GM19035 (cell line): Measurements from ENCODE around the gene IL17RE.

Experiments used
- ATAC-seq: cut with Tn5 transposase; IDR thresholded peaks from one replicate; pipeline ENCODE4 v1.9.1; 2021; ENCODE audit not compliant: unreplicated experiment

IL17RE gene

DNA sequence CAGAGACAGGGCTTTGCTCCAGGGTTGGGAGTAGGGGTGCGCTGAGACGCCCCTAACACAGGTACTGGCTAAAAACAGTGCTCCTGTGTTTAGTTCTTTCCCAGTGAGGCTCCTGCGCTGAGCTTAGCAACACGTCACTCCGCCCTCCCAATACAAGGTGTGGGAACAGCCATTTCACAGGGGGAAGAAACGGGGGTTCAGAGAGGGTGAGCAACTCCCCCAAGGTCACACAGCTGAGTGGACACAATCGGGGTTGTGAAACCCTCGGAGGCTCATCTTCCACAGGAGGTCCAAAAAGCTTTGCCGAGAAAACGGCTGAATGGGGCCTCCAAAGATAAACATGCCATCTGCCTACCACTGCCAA lies 48.9 kb downstream of the IL17RE start:
- ATAC-seq: peak; percentile 8

DNA sequence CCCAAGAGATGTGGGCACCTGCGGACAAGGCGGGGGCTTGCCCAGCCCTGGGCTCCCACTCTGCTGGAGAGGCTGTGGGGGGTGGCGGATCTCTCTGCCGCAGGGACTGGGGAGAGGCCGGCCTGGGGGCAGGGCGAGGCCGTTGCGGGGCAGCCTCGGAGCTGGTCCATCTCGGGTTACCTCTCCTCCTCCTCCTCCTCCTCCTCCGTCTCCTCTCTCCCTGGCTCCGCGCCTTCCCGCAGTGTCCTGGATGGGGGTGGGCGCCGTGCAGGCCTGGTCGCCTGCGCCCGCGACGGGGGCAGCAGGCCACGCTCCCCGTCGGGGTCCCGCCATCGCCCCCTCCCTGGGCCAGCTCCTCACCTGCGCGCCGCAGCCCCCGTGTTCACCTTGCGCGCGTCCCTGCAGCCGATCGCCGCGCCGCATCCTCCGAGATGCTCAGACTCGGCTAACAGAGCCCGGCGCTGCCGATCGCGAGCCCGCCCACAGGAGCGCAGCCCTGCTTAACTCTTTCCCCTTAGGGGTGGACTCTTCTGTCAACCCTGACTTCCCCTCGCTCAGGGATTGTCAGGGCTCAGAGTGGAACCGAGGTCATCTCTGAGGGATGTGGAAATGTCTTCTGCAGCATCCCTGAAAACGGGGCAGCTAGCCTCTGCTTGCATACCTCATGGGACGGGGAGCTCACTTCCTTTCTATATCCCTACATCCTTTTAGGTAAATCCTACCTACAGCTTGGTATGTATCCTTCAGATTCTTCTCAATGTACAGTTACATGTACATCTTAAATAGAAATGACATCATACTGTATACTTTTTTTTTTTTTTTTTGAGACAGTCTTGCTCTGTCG lies 49.5 kb downstream of the IL17RE start, which contains the start of gene PRRT3:
TSS of gene PRRT3 (minus strand) at position 447 of the 844 bp plus-strand sequence. CDS start 2,293 bp downstream, outside the sequence.
- peak; percentile 80 for ATAC-seq

DNA sequence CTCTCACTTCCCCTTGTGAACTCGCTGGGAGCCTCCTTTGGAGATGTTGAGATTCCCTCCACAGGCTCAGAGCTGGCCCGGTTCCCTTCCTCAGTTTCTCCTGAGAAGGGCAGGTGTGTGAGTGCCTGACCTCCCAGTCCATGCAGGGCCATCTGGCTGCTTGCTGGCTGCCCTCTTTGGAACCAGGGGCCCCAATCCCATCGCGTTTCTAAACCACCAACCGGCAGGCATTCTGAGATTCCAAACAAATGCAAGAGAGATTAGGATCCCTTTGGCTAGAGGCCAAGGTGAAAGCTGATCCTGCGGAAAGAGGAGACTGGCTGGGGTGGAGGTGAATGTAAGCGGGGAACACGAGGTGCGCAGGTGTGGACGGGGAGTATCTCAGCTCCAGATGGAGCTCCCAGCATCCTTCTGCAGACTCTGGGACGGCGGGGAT lies 52.4 kb downstream of the IL17RE start:
- no peak for ATAC-seq

DNA sequence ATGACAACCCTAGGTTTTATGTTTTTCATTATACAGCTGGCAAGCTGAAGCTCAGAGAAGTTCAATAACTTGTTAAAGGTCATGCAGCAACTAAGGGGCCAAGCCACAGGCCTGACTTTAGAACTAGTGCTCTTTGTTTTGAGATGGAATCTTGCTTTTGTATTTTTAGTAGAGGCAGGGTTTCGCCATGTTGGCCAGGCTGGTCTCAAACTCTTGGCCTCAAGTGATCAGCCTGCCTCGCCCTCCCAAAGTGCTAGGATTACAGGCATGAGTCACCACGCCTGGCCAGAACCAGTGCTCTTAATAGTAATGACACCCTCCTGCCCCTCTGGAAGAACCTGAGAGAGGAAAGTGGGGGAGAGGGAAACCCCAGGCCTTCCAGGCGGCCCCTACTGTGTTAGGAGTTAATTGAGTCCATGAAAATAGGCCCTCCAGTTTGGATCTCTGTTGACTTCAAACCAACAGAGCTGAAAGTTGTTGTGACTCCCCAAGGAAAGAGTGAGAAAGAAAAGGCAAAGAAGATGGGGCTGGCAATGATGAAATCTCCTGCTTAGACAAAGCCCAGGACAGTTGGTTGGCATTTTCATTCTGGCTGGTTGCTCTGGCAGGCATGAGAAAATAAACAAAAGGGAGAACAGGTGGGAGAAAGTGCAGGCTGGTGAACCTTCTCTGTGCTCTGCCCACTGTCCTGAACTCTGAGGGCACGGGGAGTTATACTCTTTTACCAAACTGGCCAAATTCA lies 53.1 kb downstream of the IL17RE start:
- ATAC-seq: no peak

DNA sequence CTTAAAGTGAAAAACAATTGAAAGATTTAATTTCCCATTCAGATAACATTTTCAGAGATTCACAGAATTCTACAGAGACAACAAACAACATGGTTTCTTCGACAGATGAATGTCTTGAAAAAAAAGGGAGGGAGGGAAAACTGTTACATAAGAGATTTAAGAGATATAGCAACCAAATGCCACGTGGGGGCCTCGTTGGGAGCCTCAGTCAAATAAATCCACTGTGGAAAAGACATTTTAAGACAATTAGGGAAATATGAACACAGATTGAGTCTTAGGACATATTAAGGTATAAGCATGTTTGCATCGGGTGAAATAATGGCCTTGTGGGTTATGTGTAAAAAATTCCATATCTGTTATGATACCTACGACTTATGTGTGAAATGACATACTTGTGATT lies 54.6 kb downstream of the IL17RE start:
- no peak for ATAC-seq

DNA sequence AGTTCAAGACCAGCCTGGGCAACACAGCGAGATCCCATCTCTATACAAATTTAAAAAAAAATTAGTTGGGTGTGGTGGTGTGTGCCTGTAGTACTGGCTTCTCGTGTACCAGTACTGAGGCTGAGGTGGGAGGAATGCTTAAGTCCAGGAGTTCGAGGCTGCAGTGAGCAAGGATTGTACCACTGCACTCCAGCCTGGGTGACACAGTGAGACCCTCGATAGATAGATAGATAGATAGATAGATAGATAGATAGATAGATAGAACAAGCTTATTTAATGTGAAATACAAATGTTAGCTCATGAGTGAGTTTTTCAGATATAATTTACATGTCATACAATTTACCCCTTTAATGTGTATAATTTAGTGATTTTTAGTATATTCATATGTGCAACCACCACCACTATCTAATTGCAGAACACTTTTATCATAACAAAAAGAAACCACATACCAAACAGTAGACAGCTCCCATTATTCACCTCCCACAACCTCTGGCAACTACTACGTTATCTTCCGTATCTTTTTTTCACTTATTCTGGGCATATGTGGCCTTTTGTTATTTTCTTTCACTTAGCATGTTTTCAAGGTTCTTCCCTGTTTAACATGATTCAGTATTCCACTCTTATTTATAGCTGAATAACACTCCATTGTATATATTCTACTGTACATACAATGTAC lies 62.7 kb downstream of the IL17RE start:
- no peak for ATAC-seq
